ENCODE measurements around the gene MUTYH. TPM values are rescaled to one million over a fixed set of nuclear protein-coding genes. Genes with fewer than 3 reads are reported as not detected.
A peak's percentile ranks its signal among the peaks of the same experiment; 100 is the strongest.

MUTYH gene
- total RNA-seq, 1 donor from 2014 or later: 34.2 TPM

- DNase-seq (ENCODE audit: low spot score): no peak
These were observed 8.9 kb upstream of the MUTYH start for GRCh38 chr1:45348966-45349677.

DNA sequence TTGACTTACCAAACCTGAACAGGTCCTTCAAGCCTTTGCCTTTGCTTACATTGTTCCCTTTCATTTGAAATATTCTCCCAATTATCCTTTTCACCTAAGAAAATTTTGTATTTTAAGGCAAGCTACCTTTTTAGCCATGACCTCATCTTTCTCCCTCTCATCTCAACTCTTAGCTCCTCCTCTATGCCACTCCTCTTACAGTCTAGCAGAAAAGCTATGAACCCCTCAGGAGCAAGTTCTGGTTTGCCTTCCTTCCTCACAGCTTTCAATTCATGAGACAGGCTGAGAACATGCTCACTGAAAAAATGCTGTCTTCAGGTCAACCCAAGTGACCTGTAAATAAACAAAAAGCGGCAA is 8.3 kb upstream of the MUTYH start:
- no peak for DNase-seq (ENCODE audit: low spot score)

GRCh38 chr1:45348020-45348419 is 7.8 kb upstream of the MUTYH start:
- no peak for DNase-seq (ENCODE audit: low spot score)

DNA sequence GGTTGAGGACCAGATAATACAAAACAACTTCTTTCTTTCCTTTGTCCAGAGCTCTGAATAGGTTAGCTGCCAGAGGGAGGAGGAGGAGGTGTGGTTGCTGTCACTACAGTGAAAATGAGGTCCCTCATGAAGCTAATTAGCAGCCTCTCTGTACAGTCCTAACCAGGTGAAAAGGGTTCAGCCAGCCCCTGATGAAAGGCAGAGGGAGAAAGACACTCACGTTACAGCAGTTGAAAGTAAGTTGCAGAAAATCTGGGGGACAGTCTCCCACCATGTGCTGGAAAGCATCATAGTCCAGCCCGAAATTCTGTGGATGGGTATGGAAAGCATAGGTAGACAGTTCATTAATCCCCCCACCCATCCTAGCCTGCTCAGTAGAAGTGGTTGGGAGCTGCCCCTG is 6.2 kb upstream of the MUTYH start:
- DNase-seq (ENCODE audit: low spot score): no peak

- no peak for DNase-seq (ENCODE audit: low spot score)
These were observed 4.8 kb upstream of the MUTYH start for GRCh38 chr1:45345014-45345413.

DNA sequence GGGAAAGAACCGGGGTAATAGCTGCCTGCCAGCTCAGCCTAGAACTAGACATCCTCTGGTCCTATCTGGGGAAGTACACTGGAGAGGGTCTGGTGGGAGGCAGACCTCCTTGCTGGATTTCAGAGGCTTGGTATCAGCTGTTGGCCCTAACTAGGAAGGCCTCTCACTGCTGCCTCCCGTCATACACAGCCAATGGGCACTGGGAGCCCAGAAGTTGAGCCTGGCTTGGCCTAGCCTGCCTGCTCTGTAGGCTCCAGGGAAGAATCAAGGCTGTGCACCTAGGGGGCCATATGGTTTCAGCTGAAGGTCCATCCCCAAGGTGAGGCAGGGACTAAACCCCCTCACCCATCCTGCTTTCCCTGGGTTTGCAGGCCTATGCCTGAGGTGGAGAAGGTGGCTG is 4.3 kb upstream of the MUTYH start:
- DNase-seq (ENCODE audit: low spot score): no peak

DNA sequence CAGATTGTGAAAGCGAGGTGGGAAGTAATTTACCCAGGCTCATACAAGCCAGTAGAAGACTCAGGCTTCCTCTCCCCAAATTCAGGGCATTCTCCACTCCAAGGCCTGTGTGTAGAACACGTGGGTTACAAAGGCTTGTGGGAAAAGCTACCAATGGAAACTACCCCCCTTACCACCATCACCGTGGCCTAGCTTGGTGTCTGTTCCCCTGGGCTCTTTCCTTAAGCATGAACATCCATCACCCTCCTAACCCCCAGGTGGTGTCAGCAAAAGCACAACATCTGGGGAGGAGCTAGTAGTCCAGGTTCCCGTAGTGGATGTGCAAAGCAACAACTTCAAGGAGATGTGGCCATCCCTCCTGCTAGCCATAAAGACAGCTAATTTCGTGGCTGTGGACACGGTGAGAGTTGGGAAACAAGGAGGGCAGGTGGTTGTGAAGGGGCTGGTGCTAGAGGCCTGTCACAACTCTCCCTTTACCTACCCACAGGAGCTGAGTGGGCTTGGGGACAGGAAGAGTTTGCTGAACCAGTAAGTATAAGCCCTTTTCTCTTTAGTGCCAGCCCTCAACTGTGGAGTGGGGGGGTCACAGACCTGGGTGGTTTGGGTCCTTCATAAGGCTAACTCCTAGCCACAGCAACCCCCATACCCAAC is 701 bp upstream of the MUTYH start:
- DNase-seq (ENCODE audit: low spot score): no peak

- no peak for DNase-seq (ENCODE audit: low spot score)
These were observed 2.5 kb downstream of the MUTYH start for GRCh38 chr1:45337630-45338325.

- no peak for DNase-seq (ENCODE audit: low spot score)
These were observed 4.3 kb downstream of the MUTYH start for GRCh38 chr1:45335855-45336324.

GRCh38 chr1:45334308-45335245 is 5.7 kb downstream of the MUTYH start:
- DNase-seq (ENCODE audit: low spot score): no peak

DNA sequence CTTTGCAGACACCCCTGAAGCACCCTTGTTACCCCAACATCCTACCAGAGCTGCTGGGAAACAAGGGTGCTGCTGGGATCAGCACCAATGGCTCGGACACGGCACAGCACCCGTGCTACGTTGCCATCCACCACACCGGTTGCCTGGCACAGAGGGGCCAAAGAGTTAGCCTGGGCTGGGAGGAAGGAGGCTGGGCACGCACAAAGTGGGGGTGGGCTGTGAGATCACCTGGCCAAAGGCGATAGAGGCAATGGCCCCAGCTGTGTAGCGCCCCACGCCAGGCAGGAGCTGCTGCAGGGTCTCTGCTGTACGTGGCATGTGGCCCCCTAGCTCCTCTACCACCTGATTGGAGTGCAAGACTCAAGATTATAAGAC is 7.9 kb downstream of the MUTYH start:
- DNase-seq (ENCODE audit: low spot score): no peak

- DNase-seq (ENCODE audit: low spot score): no peak
These were observed 8.5 kb downstream of the MUTYH start for GRCh38 chr1:45331436-45332345.

- DNase-seq (ENCODE audit: low spot score): no peak
These were observed 10.8 kb downstream of the MUTYH start for GRCh38 chr1:45329445-45329844.

DNA sequence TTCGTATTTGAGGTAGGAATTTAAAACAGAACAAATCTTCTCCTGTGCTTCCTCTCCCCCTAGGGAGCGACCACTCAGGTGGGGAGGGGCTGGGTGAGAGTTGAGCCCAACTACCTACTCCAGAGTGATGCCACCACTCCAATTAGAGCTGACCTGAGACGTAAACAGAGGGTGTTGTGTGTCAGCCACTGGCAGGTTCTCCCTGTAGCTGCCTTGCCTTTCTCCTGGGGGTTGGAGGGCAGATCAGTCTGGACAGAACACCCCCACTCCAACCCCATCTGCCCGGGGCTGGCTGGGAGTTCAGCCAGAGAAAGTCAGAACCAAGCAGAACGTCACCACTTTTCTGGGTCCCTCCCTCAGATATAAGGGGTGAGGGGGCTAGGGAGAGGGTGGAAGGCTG is 11.6 kb downstream of the MUTYH start:
- no peak for DNase-seq (ENCODE audit: low spot score)

- no peak for DNase-seq (ENCODE audit: low spot score)
These were observed 12.4 kb downstream of the MUTYH start for GRCh38 chr1:45327644-45328515.

DNA sequence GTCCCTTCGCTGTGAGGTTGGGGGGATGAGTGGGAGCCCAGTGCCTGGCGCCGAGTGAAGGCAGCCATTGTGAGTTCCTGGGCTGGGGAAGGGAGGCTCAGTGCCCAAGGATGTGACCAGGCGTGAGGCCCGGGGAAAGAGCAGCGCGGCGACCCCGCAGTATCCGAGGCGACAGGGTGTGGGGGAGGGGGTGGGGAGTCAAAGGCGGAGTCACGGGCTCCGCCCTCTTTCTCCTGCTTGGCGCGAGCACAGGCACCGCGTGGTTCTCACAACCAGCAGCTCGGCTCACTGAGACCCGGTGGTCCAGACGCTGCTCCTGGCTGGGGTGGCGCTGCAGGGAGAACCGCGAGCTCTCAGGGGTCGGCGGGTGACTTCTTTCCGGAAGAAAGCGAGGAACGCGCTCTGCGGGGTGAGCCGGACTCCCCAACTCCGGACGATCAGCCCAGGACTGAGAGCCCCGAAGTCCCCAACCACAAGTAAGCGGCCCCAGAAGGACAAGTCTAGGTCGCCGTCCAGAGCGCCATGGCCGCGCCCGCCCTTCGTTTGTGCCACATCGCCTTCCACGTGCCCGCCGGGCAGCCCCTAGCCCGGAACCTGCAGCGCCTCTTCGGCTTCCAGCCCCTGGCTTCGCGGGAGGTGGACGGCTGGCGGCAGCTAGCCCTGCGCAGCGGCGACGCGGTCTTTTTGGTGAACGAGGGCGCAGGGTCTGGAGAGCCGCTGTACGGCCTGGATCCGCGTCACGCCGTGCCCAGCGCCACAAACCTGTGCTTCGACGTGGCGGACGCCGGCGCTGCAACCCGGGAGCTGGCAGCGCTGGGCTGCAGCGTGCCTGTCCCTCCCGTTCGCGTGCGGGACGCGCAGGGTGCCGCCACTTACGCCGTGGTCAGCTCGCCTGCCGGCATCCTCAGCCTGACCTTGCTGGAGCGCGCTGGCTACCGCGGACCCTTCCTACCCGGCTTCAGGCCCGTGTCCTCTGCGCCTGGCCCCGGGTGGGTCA is 13.3 kb downstream of the MUTYH start, which contains the start of gene HPDL:
Gene HPDL, plus strand, starts transcription at position 269 of the 997 bp plus-strand sequence. Its CDS starts 254 bp downstream, at position 523.
- DNase-seq (ENCODE audit: low spot score): peak; percentile 66

GRCh38 chr1:45325851-45326506 is 14.3 kb downstream of the MUTYH start:
- no peak for DNase-seq (ENCODE audit: low spot score)

- no peak for DNase-seq (ENCODE audit: low spot score)
These were observed 17.7 kb downstream of the MUTYH start for GRCh38 chr1:45322486-45323040.
